Liver (tissue), 9 donors: Measurements from ENCODE around the gene CENPV. TPM values are rescaled to one million over a fixed set of nuclear protein-coding genes. Genes with fewer than 3 reads are reported as not detected.

Experiments used
- DNase-seq: peaks from one replicate; pipeline ENCODE4 v3.0.0-alpha.2; 2017; ENCODE audit warnings: low spot score
- H3K27ac ChIP-seq, 2 donors: one replicate each; pipeline ENCODE4 v1.7.0; 2013; ENCODE audit warnings: inconsistent platforms in 2 of 2, low read length in 2 of 2, control low read depth in 1 of 2, low read depth in 1 of 2, mild to moderate bottlenecking in 1 of 2
- H3K27me3 ChIP-seq, 4 donors: one replicate each; pipeline versions ENCODE4 v1.6.1 to v1.7.0; 2013; ENCODE audit warnings: low read length in 3 of 4, inconsistent platforms in 1 of 4, mild to moderate bottlenecking in 1 of 4, moderate library complexity in 1 of 4; ENCODE audit not compliant: control insufficient read depth in 4 of 4, insufficient read depth in 4 of 4
- H3K36me3 ChIP-seq, 4 donors: one replicate each; pipeline versions ENCODE4 v1.6.1 to v1.7.0; 2013; ENCODE audit warnings: low read length in 3 of 4, mild to moderate bottlenecking in 3 of 4, low read depth in 1 of 4, moderate library complexity in 1 of 4; ENCODE audit not compliant: control insufficient read depth in 4 of 4, insufficient read depth in 3 of 4
- H3K4me1 ChIP-seq, 4 donors: one replicate each; pipeline versions ENCODE4 v1.6.1 to v1.7.0; 2013; ENCODE audit warnings: low read length in 3 of 4, mild to moderate bottlenecking in 3 of 4, moderate library complexity in 1 of 4; ENCODE audit not compliant: control insufficient read depth in 4 of 4, insufficient read depth in 4 of 4
- H3K4me3 ChIP-seq, 3 donors: one replicate each; pipeline versions ENCODE4 v1.6.1 to v1.7.0; 2013; ENCODE audit warnings: low read length in 3 of 3, control low read depth in 1 of 3, low read depth in 1 of 3, mild to moderate bottlenecking in 1 of 3
- H3K9ac ChIP-seq, 2 donors: one replicate each; pipeline ENCODE4 v1.7.0; 2013; ENCODE audit warnings: low read length in 2 of 2, mild to moderate bottlenecking in 2 of 2, moderate library complexity in 2 of 2, control low read depth in 1 of 2, low read depth in 1 of 2
- H3K9me3 ChIP-seq, 4 donors: one replicate each; pipeline versions ENCODE4 v1.6.1 to v1.7.0; 2013; ENCODE audit warnings: low read length in 3 of 4; ENCODE audit not compliant: control insufficient read depth in 4 of 4
- ATF3 ChIP-seq: IDR thresholded peaks from 2 replicates; pipeline ENCODE4 v1.6.1; 2016; ENCODE audit warnings: antibody characterized with exemption
- CTCF ChIP-seq: fragments of 150-350 bp; IDR thresholded peaks from 2 replicates; pipeline ENCODE4 v1.5.1; 2017; ENCODE audit warnings: improper control_type of control experiment, low read depth, low read length; ENCODE audit not compliant: missing input control
- EGR1 ChIP-seq, 2 donors: IDR thresholded peaks; 2 replicates each; pipeline ENCODE4 v1.6.1; 2016 to 2018; ENCODE audit warnings: antibody characterized with exemption in 2 of 2, low read depth in 2 of 2
- FOXA2 ChIP-seq: IDR thresholded peaks from 2 replicates; pipeline ENCODE4 v1.6.1; 2016; ENCODE audit warnings: antibody characterized with exemption
- GABPA ChIP-seq, 2 donors: IDR thresholded peaks in 1 of 2; conservative IDR thresholded peaks in 1 of 2; 2 replicates each; pipeline ENCODE4 v1.6.1; 2016; ENCODE audit warnings: antibody characterized with exemption in 2 of 2, mild to moderate bottlenecking in 1 of 2, moderate library complexity in 1 of 2
- HNF4A ChIP-seq, 2 donors: conservative IDR thresholded peaks; 2 replicates each; pipeline ENCODE4 v1.6.1; 2016; ENCODE audit warnings: antibody characterized with exemption in 2 of 2, mild to moderate bottlenecking in 2 of 2
- HNF4G ChIP-seq: IDR thresholded peaks from 2 replicates; pipeline ENCODE4 v1.6.1; 2016; ENCODE audit warnings: antibody characterized with exemption
- JUND ChIP-seq, 2 donors: IDR thresholded peaks; 2 replicates each; pipeline ENCODE4 v1.6.1; 2016; ENCODE audit warnings: antibody characterized with exemption in 2 of 2
- MAX ChIP-seq: IDR thresholded peaks from 2 replicates; pipeline ENCODE4 v1.6.1; 2016; ENCODE audit warnings: antibody characterized with exemption
- RAD21 ChIP-seq, 2 donors: IDR thresholded peaks; 2 replicates each; pipeline ENCODE4 v1.6.1; 2016; ENCODE audit warnings: antibody characterized with exemption in 2 of 2, mild to moderate bottlenecking in 2 of 2
- REST ChIP-seq: IDR thresholded peaks from 2 replicates; pipeline ENCODE4 v1.6.1; 2016; ENCODE audit warnings: antibody characterized with exemption, mild to moderate bottlenecking
- RXRA ChIP-seq, 2 donors: IDR thresholded peaks; 2 replicates each; pipeline ENCODE4 v1.6.1; 2017 to 2018; ENCODE audit warnings: antibody characterized with exemption in 2 of 2, mild to moderate bottlenecking in 1 of 2
- SP1 ChIP-seq: IDR thresholded peaks from 2 replicates; pipeline ENCODE4 v1.6.1; 2018; ENCODE audit warnings: antibody characterized with exemption, mild to moderate bottlenecking
- TAF1 ChIP-seq: conservative IDR thresholded peaks from 2 replicates; pipeline ENCODE4 v1.6.1; 2016; ENCODE audit warnings: antibody characterized with exemption, mild to moderate bottlenecking
- YY1 ChIP-seq: IDR thresholded peaks from 2 replicates; pipeline ENCODE4 v1.6.1; 2016; ENCODE audit warnings: antibody characterized with exemption, mild to moderate bottlenecking
- ZBTB33 ChIP-seq: IDR thresholded peaks from 2 replicates; pipeline ENCODE4 v1.6.1; 2016; ENCODE audit warnings: antibody characterized with exemption
- WGBS: extraction: QIAGEN DNeasy Blood & Tissue Kit; methylation state at CpG from one replicate; pipeline ENCODE4 v1.1.7; 2013; 5-methylcytosine and 5-hydroxymethylcytosine counted together
- polyA plus RNA-seq, 2 donors: library from polyadenylated mRNA; stranded (reverse) in 1 of 2; unstranded in 1 of 2; fragments of 200-250 nt in 1 of 2; fragments of >200 nt in 1 of 2; fragmentation: Nextera tagmentation in 1 of 2; extraction: Ambion mirVana in 1 of 2; gene quantifications; one replicate each; pipeline versions ENCODE4 v1.2.1 to v1.2.3, GENCODE V29; 2013 to 2015
- total RNA-seq, 2 donors: library from RNA; depleted of rRNA; stranded (reverse); fragments of >200 nt; gene quantifications; one replicate each; pipeline ENCODE4 v1.2.3, GENCODE V29; 2014
- donor health status: healthy.
- donor health status: healthy.
- donor health status: healthy.
- donor health status: healthy.
- donor health status: healthy.

The CENPV gene
- total and polyA plus RNA-seq, 4 donors, result 13.1 to 24.3 (median 18.2) TPM

GRCh38 chr17:16322636-16323035 lies 30.6 kb downstream of the CENPV start:
- no peak overlapping the region for H3K4me3 ChIP-seq
- H3K9ac ChIP-seq, result no peak overlapping the region
- over 99% methylated on average over 3 of the region's 3 CpGs for WGBS
- H3K36me3 ChIP-seq, result peaks cover 0 to 3% (median 2%) of the 10 kb centered on the region in 4 donors
- H3K9me3 ChIP-seq, result no peaks in the 10 kb centered on the region
- DNase-seq, result no peak
- no peaks in the 10 kb centered on the region for H3K27me3 ChIP-seq
- TF ChIP-seq HNF4A (conservative IDR thresholded peaks at IDR 0.05) (no peak), REST (no peak), CTCF (no peak), JUND (IDR thresholded peaks at IDR 0.05) (no peak), HNF4G (no peak), SP1 (no peak), RAD21 (IDR thresholded peaks at IDR 0.05) (no peak), TAF1 (no peak), ATF3 (no peak), MAX (no peak), ZBTB33 (no peak), RXRA (IDR thresholded peaks at IDR 0.05) (no peak)
- no peak overlapping the region for H3K27ac ChIP-seq
- no peaks in the 10 kb centered on the region for H3K4me1 ChIP-seq

- Histone ChIP-seq H3K27ac (no peak overlapping the region), H3K9me3 (no peaks in the 10 kb centered on the region), H3K4me3 (no peak overlapping the region), H3K4me1 (no peaks in the 10 kb centered on the region), H3K27me3 (no peaks in the 10 kb centered on the region), H3K36me3 (peaks cover 0 to 2% (median 0%) of the 10 kb centered on the region in 4 donors), H3K9ac (no peak overlapping the region)
- TF ChIP-seq HNF4A (conservative IDR thresholded peaks at IDR 0.05) (no peak), GABPA (IDR thresholded peaks at IDR 0.05 in 1 of 2, conservative IDR thresholded peaks at IDR 0.05 in 1 of 2) (no peak), MAX (no peak), CTCF (no peak), SP1 (no peak), REST (no peak), FOXA2 (no peak), JUND (IDR thresholded peaks at IDR 0.05) (no peak), TAF1 (no peak), RAD21 (IDR thresholded peaks at IDR 0.05) (no peak), EGR1 (IDR thresholded peaks at IDR 0.05; ENCODE audit: low read depth in 2 of 2) (no peak), YY1 (no peak), RXRA (IDR thresholded peaks at IDR 0.05) (no peak)
- WGBS, result 63% methylated on average over 3 of the region's 3 CpGs
- no peak for DNase-seq
Measured at GRCh38 chr17:16319969-16320368, 33.3 kb downstream of the CENPV start.
